Testis (tissue), 2 donors: ENCODE measurements around the gene AP2B1.

Experiments
- CTCF ChIP-seq, 3 experiments: fragments of 450-650 bp in 2 of 3; fragments of 200-600 bp in 1 of 3; sonication (generic) in 1 of 3; IDR thresholded peaks; one replicate each; pipeline ENCODE4 v1.5.1; 2016 to 2019; ENCODE audit warnings: antibody characterized with exemption in 3 of 3, mild to moderate bottlenecking in 2 of 3, moderate library complexity in 1 of 3
- POLR2A ChIP-seq: fragments of 450-650 bp; IDR thresholded peaks from one replicate; pipeline ENCODE4 v1.6.1; 2017; ENCODE audit warnings: antibody characterized with exemption, mild to moderate bottlenecking, moderate library complexity

- TF ChIP-seq CTCF (IDR thresholded peaks at IDR 0.05): no peak
- no peak for TF ChIP-seq POLR2A
Observed at GRCh38 chr17:35734396-35734795, 147.3 kb downstream of the AP2B1 start.
